Measurements from ENCODE around the gene SLC2A4.

SLC2A4 gene

GRCh38 chr17:7307686-7308624 is 26.4 kb downstream of the SLC2A4 start:
- DNase-seq, result peak in 5 of 6 experiments; percentile 63 to 87 (median 69)

- DNase-seq, result peak; percentile 73 to 90 (median 89)
Measured at GRCh38 chr17:7308625-7309433, 27.3 kb downstream of the SLC2A4 start.

GRCh38 chr17:7309628-7310027 is 28.1 kb downstream of the SLC2A4 start:
- no peak for DNase-seq

- DNase-seq, result no peak
Measured at GRCh38 chr17:7311110-7311705, 29.7 kb downstream of the SLC2A4 start.

GRCh38 chr17:7312432-7313087 is 31.0 kb downstream of the SLC2A4 start:
- DNase-seq, result peak in 1 of 6 experiments; percentile 44

- DNase-seq, result peak in 2 of 6 experiments; percentile 31 to 32
Measured at GRCh38 chr17:7313088-7313889, 31.8 kb downstream of the SLC2A4 start.

GRCh38 chr17:7313890-7314718 is 32.6 kb downstream of the SLC2A4 start:
- no peak for DNase-seq

- DNase-seq, result peak; percentile 85 to 93 (median 90)
Measured at GRCh38 chr17:7314719-7315569, 33.4 kb downstream of the SLC2A4 start, which contains the start of gene GPS2. GPS2 (minus strand) TSS chr17:7315360; CDS start chr17:7315052, 308 bp downstream.

GRCh38 chr17:7315570-7316235 is 34.2 kb downstream of the SLC2A4 start:
- DNase-seq, result no peak

GRCh38 chr17:7317161-7317803 is 35.8 kb downstream of the SLC2A4 start:
- DNase-seq, result no peak

- DNase-seq, result no peak
Measured at GRCh38 chr17:7318121-7318860, 36.8 kb downstream of the SLC2A4 start.

GRCh38 chr17:7321466-7321865 is 39.9 kb downstream of the SLC2A4 start:
- DNase-seq, result no peak

GRCh38 chr17:7322520-7323194 is 41.1 kb downstream of the SLC2A4 start:
- DNase-seq, result no peak

GRCh38 chr17:7323731-7324437 is 42.4 kb downstream of the SLC2A4 start:
- peak; percentile 34 to 70 (median 57) for DNase-seq

- DNase-seq, result no peak
Measured at GRCh38 chr17:7324438-7324779, 42.9 kb downstream of the SLC2A4 start.

GRCh38 chr17:7325031-7325528 is 43.6 kb downstream of the SLC2A4 start:
- DNase-seq, result no peak

All from stimulated activated naive CD4-positive, alpha-beta T cell (primary cell).